Erythroblast (primary cell): ENCODE data around the gene FAM163B.

Experiments used
- GATA1 ChIP-seq: IDR thresholded peaks from 2 replicates; pipeline ENCODE4 v1.6.1; 2011; ENCODE audit warnings: low read depth, mild to moderate bottlenecking, control low read depth, low read length, moderate library complexity
- POLR2A ChIP-seq: IDR thresholded peaks from 2 replicates; pipeline ENCODE4 v1.6.1; 2011; ENCODE audit warnings: mild to moderate bottlenecking, low read length

DNA sequence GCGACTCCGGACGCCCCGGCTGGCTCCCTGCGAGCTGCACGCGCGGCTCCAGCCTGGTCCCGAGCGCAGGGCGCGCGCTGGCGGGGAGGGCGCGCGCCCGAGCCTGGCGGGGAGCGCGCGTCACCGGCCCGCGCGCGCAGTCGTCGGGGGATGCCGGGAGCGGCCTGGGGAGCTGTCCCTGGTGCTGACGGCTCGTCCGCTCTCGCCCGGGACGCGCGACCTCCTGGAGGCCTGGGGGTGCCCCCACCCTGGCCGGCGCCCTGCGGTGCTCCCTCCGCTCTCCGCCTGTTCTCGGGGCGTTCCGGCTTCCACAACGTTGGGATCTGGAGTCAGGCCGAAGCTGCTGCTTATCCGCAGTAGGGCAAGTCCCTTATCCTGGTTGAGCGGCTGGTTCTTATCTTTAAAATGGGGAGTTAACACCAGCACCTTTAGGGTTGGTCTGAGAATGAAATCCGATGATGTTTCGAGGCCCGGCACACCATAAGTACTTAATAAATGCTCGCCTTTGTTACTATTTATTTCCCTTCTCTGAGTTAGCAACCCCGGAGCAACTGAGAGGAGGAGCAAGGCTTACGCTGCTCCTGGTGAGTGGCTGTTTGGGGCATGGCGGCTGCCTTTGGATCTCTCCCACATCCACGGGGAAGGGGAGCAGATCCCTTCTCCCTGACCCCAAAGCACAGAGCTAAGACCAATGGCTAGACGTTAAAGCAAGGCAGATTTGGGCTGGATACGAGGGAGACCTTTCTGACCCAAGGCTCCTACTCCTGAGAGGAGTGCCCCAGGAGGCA is at the start of gene FAM163B:
- TF ChIP-seq POLR2A (no peak), GATA1 (no peak)
